Activated naive CD4-positive, alpha-beta T cell treated with anti-CD3 and anti-CD28 coated beads, Interleukin-2, amount 50 U/mL, for 72 hours (primary cell): ENCODE measurements around the gene UBTD2. TPM values are rescaled to one million over a fixed set of nuclear protein-coding genes. Genes with fewer than 3 reads are reported as not detected.
"Not testable (repeated sequence)": the region's sequence is repeated elsewhere in the genome, so short reads cannot be mapped to it uniquely, and the experiment has no call there.

ENCODE experiments used
- ATAC-seq, 2 donors: fragments of 150-1000 bp; cut with Tn5 transposase; 2 replicates each; pipeline ENCODE4 v1.10.0; 2021; ENCODE audit warnings: mild to moderate bottlenecking in 2 of 2, moderate library complexity in 2 of 2
- DNase-seq, 2 donors: peaks; one replicate each; pipeline ENCODE4 v3.0.0; 2021 to 2022; ENCODE audit warnings: low spot score in 2 of 2
- H3K27ac Mint-ChIP-seq, 2 donors: one replicate each; pipeline ENCODE4 v1.8.0; 2022; ENCODE audit warnings: mild to moderate bottlenecking in 2 of 2, mixed read lengths in 2 of 2
- H3K36me3 Mint-ChIP-seq, 2 donors: one replicate each; pipeline ENCODE4 v1.8.0; 2022; ENCODE audit warnings: mixed read lengths in 2 of 2
- H3K9me3 Mint-ChIP-seq, 2 donors: one replicate each; pipeline ENCODE4 v1.8.0; 2022; ENCODE audit warnings: mixed read lengths in 2 of 2
- total RNA-seq, 2 donors: library from RNA; stranded (reverse); gene quantifications; one replicate each; pipeline ENCODE4 v1.2.3, GENCODE V29; 2022

UBTD2 gene
- total RNA-seq, 2 donors from 2014 or later: 4.4 to 5.3 TPM

DNA sequence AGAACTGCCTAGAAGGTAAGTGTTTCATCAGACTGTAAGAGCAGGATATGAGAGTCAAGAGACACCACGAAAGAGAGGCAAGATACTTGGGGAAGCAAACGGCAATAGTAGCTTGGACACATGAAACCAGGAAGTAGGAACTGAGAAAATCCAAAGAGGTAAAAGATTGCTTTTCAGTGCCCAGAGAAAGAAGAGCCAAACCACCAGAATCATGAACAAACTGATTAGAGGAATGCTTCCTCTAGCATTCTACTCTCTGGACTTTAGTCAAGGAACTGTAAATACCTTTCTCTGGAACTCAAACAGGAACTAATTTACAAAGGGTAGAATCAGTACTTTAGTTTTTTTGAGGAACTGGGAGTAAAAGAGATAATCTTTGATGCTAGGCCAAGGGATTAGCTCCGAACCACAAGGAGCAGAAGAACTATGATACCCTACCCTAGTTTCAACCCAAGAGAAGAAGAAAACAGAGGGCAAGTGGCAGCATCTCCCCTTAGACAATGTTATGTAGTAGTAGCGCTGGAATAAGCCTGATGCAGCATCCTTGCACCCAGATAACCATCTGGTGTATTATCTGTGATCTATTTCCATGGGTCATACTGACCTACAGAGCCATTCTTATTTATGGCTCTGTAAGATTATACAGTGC lies 48.3 kb downstream of the UBTD2 start:
- ATAC-seq: peak in 1 of 2 donors; percentile 11
- Mint-ChIP-seq H3K9me3 (no peaks in the 10 kb centered on the region), H3K36me3 (peaks cover 7 to 15% of the 10 kb centered on the region in 2 donors), H3K27ac (no peak overlapping the region)
- no peak for DNase-seq

- DNase-seq: no peak
- H3K27ac Mint-ChIP-seq: no peak overlapping the region
- H3K36me3 Mint-ChIP-seq: peaks cover 7 to 15% of the 10 kb centered on the region in 2 donors
- ATAC-seq: no peak
- H3K9me3 Mint-ChIP-seq: no peaks in the 10 kb centered on the region
Measured at GRCh38 chr5:172234031-172234430, 49.5 kb downstream of the UBTD2 start.

DNA sequence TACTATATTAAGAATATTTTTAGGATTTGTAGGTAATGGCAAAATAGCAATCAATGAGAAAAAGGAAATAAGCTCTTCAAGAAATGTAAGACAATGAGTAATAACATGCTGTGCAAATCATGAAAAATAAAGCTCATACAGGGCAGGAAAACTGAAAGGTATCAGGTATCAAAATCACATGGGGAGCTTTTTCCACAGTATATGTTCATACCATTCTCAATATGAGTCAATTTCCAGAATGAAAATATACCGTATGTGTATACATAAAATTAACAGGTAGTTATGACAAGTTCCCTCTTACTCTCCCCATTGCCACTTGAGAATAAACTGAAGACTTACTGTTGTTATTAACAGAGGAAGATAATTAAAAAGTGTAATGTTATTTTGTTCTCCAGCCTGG lies 53.7 kb downstream of the UBTD2 start:
- no peaks in the 10 kb centered on the region for H3K9me3 Mint-ChIP-seq
- H3K27ac Mint-ChIP-seq: peak overlapping the region in 1 of 2 donors; percentile 60
- no peak for DNase-seq
- ATAC-seq: peak; percentile 87 to 92
- peaks cover 7 to 32% of the 10 kb centered on the region in 2 donors for H3K36me3 Mint-ChIP-seq

DNA sequence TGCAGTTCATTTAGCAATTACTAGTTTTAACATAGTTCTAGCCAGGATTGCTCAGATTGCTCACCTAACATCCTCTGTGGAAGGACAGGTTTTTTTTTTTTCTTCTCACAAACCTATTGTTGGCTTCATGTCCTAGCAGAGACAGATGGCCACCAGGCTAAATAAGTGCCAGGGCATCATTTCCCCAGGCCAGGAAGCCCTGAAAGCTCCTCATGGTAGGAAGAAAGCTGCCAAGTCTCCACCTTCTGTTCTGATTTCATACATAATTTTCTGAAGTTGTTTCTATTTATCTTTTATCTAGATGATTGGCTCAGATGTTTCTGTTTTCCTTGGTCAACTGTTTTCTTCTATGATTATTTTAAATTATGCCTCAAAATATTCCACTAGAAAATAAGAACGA lies 58.6 kb downstream of the UBTD2 start:
- no peak for ATAC-seq
- peak overlapping the region in 1 of 2 donors; percentile 65 for H3K27ac Mint-ChIP-seq
- peaks cover 14 to 40% of the 10 kb centered on the region in 2 donors for H3K36me3 Mint-ChIP-seq

GRCh38 chr5:172223901-172224873 lies 59.4 kb downstream of the UBTD2 start:
- DNase-seq (peak; percentile 45 to 70), ATAC-seq (peak; percentile 87 to 93)
- H3K9me3 Mint-ChIP-seq: peaks cover 0 to 17% of the 10 kb centered on the region in 2 donors
- peak overlapping the region; percentile 65 to 91 for H3K27ac Mint-ChIP-seq
- H3K36me3 Mint-ChIP-seq: peaks cover 22 to 49% of the 10 kb centered on the region in 2 donors

More for the DNA sequence above, 58.6 kb downstream of the UBTD2 start:
- DNase-seq: no peak
- H3K9me3 Mint-ChIP-seq: peaks cover 0 to 10% of the 10 kb centered on the region in 2 donors

GRCh38 chr5:172219296-172219695 lies 64.3 kb downstream of the UBTD2 start:
- DNase-seq (no peak), ATAC-seq (no peak)
- no peak overlapping the region for H3K27ac Mint-ChIP-seq
- peaks cover 33 to 45% of the 10 kb centered on the region in 2 donors for H3K36me3 Mint-ChIP-seq
- H3K9me3 Mint-ChIP-seq: peaks cover 0 to 17% of the 10 kb centered on the region in 2 donors

- no peak for DNase-seq
- peaks cover 0 to 8% of the 10 kb centered on the region in 2 donors for H3K9me3 Mint-ChIP-seq
- no peak for ATAC-seq
- H3K36me3 Mint-ChIP-seq: peaks cover 29 to 35% of the 10 kb centered on the region in 2 donors
- no peak overlapping the region for H3K27ac Mint-ChIP-seq
Measured at GRCh38 chr5:172216345-172216744, 67.2 kb downstream of the UBTD2 start.

GRCh38 chr5:172213126-172213525 lies 70.4 kb downstream of the UBTD2 start:
- H3K36me3 Mint-ChIP-seq: peaks cover 14 to 17% of the 10 kb centered on the region in 2 donors
- no peak for DNase-seq
- no peaks in the 10 kb centered on the region for H3K9me3 Mint-ChIP-seq
- ATAC-seq: no peak
- H3K27ac Mint-ChIP-seq: no peak overlapping the region

DNA sequence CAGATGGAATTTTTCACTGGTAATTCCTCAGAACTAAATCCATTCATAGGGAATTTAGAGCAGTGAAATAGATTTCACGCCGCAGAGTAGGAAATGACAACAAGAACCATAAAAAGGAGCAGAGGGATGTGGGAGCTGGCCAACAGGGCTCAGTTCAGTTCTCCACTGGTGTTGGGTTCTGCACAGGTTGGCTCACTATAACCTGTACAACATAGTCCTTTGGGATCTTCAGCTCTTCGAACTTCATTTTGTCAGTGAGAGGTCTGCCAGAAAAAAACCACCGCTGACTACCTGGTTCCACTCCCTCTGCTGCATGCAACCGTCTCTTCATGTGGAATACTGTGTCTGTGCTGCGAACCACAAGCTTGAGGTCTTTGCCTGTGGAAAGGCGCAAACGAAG lies 71.9 kb downstream of the UBTD2 start:
- H3K9me3 Mint-ChIP-seq: no peaks in the 10 kb centered on the region
- DNase-seq (no peak), ATAC-seq (no peak)
- no peak overlapping the region for H3K27ac Mint-ChIP-seq
- H3K36me3 Mint-ChIP-seq: peaks cover 7 to 10% of the 10 kb centered on the region in 2 donors

- no peak overlapping the region for H3K27ac Mint-ChIP-seq
- peaks cover 7 to 10% of the 10 kb centered on the region in 2 donors for H3K36me3 Mint-ChIP-seq
- no peak for ATAC-seq
- no peak for DNase-seq
- no peaks in the 10 kb centered on the region for H3K9me3 Mint-ChIP-seq
Measured at GRCh38 chr5:172209714-172210113, 73.8 kb downstream of the UBTD2 start.

DNA sequence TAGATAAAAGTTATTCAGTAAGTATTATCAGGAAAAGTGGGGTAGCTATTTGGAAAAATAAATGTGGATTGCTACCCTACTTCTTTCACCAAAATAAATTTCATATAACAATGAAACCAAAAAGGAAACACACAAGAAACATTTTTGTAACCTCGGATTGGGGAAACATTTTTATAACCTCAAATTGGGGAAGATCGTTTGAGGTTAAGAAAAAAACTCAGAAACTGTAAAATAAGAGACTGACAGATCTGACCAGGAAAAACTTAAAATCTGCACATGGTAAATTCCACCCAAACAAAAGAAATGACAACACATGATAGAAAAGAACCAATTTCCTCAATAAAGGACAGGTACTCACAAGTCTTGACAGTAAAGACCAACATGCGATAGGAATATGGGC lies 76.1 kb downstream of the UBTD2 start:
- H3K9me3 Mint-ChIP-seq: no peaks in the 10 kb centered on the region
- ATAC-seq (no peak), DNase-seq (no peak)
- H3K36me3 Mint-ChIP-seq: peaks cover 7 to 10% of the 10 kb centered on the region in 2 donors
- H3K27ac Mint-ChIP-seq: no peak overlapping the region

GRCh38 chr5:172205984-172206383 lies 77.6 kb downstream of the UBTD2 start:
- not testable (repeated sequence) for H3K9me3 Mint-ChIP-seq, DNase-seq, H3K27ac Mint-ChIP-seq, H3K36me3 Mint-ChIP-seq, ATAC-seq

- DNase-seq: no peak
- Mint-ChIP-seq H3K9me3 (no peaks in the 10 kb centered on the region), H3K36me3 (no peaks in the 10 kb centered on the region), H3K27ac (no peak overlapping the region)
- ATAC-seq: no peak
Measured at GRCh38 chr5:172200476-172200875, 83.1 kb downstream of the UBTD2 start.

DNA sequence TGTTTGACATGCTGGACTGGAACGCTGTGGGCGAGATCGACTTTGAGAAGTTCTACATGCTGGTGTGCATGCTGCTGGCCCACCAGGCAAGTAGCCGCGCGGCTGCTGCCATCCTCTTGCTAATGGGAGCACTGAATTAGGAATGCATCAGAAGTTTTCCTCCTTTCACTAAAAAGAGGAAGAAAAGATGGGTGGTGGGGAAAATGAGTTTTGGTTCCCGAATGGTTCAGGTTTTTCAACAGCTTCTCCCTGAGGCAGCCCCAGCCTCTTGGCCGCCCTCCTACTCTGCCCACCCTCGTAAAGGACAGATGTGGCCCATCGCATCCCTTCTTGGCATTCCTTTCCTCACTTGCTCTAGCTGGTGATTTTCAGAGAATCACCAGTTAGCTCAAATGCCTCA lies 84.1 kb downstream of the UBTD2 start:
- DNase-seq (no peak), ATAC-seq (no peak)
- no peak overlapping the region for H3K27ac Mint-ChIP-seq
- H3K9me3 Mint-ChIP-seq: no peaks in the 10 kb centered on the region
- no peaks in the 10 kb centered on the region for H3K36me3 Mint-ChIP-seq

- H3K9me3 Mint-ChIP-seq, DNase-seq, H3K36me3 Mint-ChIP-seq, ATAC-seq, H3K27ac Mint-ChIP-seq: not testable (repeated sequence)
Measured at GRCh38 chr5:172197775-172198174, 85.8 kb downstream of the UBTD2 start.

DNA sequence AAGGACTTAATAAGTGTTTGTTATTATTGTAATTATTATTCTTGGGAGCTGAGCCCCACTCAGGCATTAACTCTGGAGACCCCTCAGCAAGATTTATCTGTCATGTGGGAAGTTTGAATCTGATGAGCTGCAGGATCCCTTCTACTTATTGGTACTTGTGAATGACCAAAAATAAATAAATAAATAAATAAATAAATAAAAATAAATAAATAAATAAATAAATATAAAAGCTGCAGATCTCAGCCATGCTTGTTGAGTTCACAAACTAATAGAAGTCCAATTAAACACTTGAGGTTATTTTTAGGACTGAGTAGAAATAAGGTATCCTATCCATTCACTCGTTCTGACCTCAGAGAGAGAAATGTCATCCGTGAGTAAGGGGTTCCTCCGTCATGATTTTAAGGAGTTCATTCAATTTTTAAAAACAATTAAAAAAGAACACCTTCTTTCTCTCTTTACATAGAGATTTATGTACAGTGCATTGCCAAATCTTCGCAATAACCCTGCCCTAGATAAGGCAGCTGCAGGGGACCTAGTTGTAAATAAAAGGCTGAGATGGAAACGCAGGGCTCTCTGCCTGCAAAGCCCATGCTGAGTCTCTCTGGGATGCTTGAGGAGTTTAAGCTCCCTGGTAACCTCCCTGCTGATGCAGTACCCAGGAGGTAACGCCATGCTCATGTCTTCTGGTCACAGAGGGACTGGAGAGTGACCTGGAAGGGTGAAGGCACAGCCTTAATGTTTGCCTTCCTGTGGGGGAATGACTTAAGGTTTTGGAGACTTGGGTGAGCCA lies 88.4 kb downstream of the UBTD2 start:
- H3K9me3 Mint-ChIP-seq: no peaks in the 10 kb centered on the region
- no peak overlapping the region for H3K27ac Mint-ChIP-seq
- no peaks in the 10 kb centered on the region for H3K36me3 Mint-ChIP-seq
- ATAC-seq (no peak), DNase-seq (peak in 1 of 2 donors; percentile 18)

- ATAC-seq: no peak
- no peak for DNase-seq
- Mint-ChIP-seq H3K36me3 (no peaks in the 10 kb centered on the region), H3K9me3 (no peaks in the 10 kb centered on the region), H3K27ac (no peak within 1 kb of the TSS)
Measured at GRCh38 chr5:172193872-172194271, 89.7 kb downstream of the UBTD2 start, which contains the start of gene EFCAB9. EFCAB9 (plus strand) TSS chr5:172194172; CDS start chr5:172194173, 1 bp downstream.
